Germinal center (tissue), 1 donor: ENCODE measurements around the gene RIPPLY3.
"Not testable (repeated sequence)": the region's sequence is repeated elsewhere in the genome, so short reads cannot be mapped to it uniquely, and the experiment has no call there.

Source experiments
- DNase-seq: peaks from one replicate; pipeline ENCODE4 v3.0.0; 2012; ENCODE audit warnings: mixed read lengths, low spot score

Gene RIPPLY3

GRCh38 chr21:37017951-37018679 lies 11.6 kb downstream of the RIPPLY3 start:
- DNase-seq: no peak

- no peak for DNase-seq
Measured at GRCh38 chr21:37026499-37026898, 20.0 kb downstream of the RIPPLY3 start.

- no peak for DNase-seq
Measured at GRCh38 chr21:37028570-37028969, 22.1 kb downstream of the RIPPLY3 start.

GRCh38 chr21:37030864-37031263 lies 24.4 kb downstream of the RIPPLY3 start:
- no peak for DNase-seq

- DNase-seq: no peak
Measured at GRCh38 chr21:37032293-37032692, 25.8 kb downstream of the RIPPLY3 start.

- DNase-seq: no peak
Measured at GRCh38 chr21:37032877-37033471, 26.5 kb downstream of the RIPPLY3 start.

- not testable (repeated sequence) for DNase-seq
Measured at GRCh38 chr21:37034394-37034793, 27.9 kb downstream of the RIPPLY3 start.

- DNase-seq: no peak
Measured at GRCh38 chr21:37036177-37036576, 29.7 kb downstream of the RIPPLY3 start.

GRCh38 chr21:37039411-37040075 lies 33.0 kb downstream of the RIPPLY3 start:
- no peak for DNase-seq

GRCh38 chr21:37040212-37040611 lies 33.7 kb downstream of the RIPPLY3 start:
- no peak for DNase-seq

- DNase-seq: no peak
Measured at GRCh38 chr21:37041706-37042271, 35.3 kb downstream of the RIPPLY3 start.

- DNase-seq: no peak
Measured at GRCh38 chr21:37043818-37044217, 37.3 kb downstream of the RIPPLY3 start.

- no peak for DNase-seq
Measured at GRCh38 chr21:37044643-37045042, 38.1 kb downstream of the RIPPLY3 start.

- DNase-seq: peak; percentile 14
Measured at GRCh38 chr21:37045149-37045548, 38.6 kb downstream of the RIPPLY3 start.

- no peak for DNase-seq
Measured at GRCh38 chr21:37045556-37045955, 39.1 kb downstream of the RIPPLY3 start.

GRCh38 chr21:37047079-37047478 lies 40.6 kb downstream of the RIPPLY3 start:
- DNase-seq: no peak

GRCh38 chr21:37049741-37050140 lies 43.2 kb downstream of the RIPPLY3 start:
- not testable (repeated sequence) for DNase-seq

GRCh38 chr21:37055271-37055855 lies 48.9 kb downstream of the RIPPLY3 start:
- no peak for DNase-seq

GRCh38 chr21:37057614-37058013 lies 51.1 kb downstream of the RIPPLY3 start:
- no peak for DNase-seq

GRCh38 chr21:37058261-37058660 lies 51.8 kb downstream of the RIPPLY3 start:
- no peak for DNase-seq

GRCh38 chr21:37059181-37059580 lies 52.7 kb downstream of the RIPPLY3 start:
- no peak for DNase-seq

- no peak for DNase-seq
Measured at GRCh38 chr21:37060296-37060695, 53.8 kb downstream of the RIPPLY3 start.
